ENCODE measurements around the gene TUSC2. TPM values are rescaled to one million over a fixed set of nuclear protein-coding genes. Genes with fewer than 3 reads are reported as not detected.

Gene TUSC2
- total and polyA plus RNA-seq, 2 of the 8 experiments (the other 6 are each of a cell fraction or from before 2014, with no cell fraction given), result 33.3 to 65.4 TPM

DNA sequence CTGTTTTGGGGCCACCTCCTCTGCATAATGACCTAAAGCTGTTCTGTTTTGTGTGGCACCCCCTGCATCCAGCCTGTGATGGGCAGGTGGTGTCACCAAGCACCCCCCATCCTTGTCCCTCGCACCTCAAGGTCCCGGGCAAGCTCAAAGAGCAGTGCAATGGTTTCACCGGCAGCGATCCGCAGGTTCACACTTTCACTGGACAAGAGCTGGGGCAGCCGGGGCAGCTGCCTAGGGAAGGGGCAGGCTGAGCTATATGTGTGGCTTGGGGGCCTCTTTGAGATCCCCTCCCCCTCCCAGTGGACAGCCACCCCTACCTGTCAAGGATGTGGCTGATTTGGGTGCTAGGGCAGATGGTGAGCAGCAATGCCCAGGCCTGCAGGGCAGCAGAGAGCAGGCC lies 38.9 kb downstream of the TUSC2 start:
- H4K5ac ChIP-seq (ENCODE audit: insufficient read length, low read depth, low read length), result no peak overlapping the region
- no peak for TF ChIP-seq NANOG (IDR thresholded peaks at IDR 0.05; ENCODE audit: insufficient read depth, low read depth, low read length, poor library complexity, severe bottlenecking)
- no peak for TF ChIP-seq TEAD4 (IDR thresholded peaks at IDR 0.05; ENCODE audit: low read depth, low read length)
- no peak for TF ChIP-seq GABPA (IDR thresholded peaks at IDR 0.05; ENCODE audit: borderline replicate concordance, insufficient read depth, low read length)
- TF ChIP-seq POLR2A (IDR thresholded peaks at IDR 0.05; ENCODE audit: control extremely low read depth in 1 of 2, low read depth in 2 of 2, low read length in 2 of 2), result no peak
- no peak overlapping the region; the same call in 1 of the 2 replicates for H4K8ac ChIP-seq (ENCODE audit: extremely low read depth, insufficient read depth, low read length)
- no peak overlapping the region for H3K56ac ChIP-seq (replicated peaks; ENCODE audit: insufficient read length, low read depth, low read length)
- peaks cover 0 to 15% of the 10 kb centered on the region in 2 experiments; a peak in 3 of 4 replicates for H3K79me2 ChIP-seq (ENCODE audit: control insufficient read depth in 1 of 2, insufficient read depth in 2 of 2, low read length in 2 of 2)
- H3K4ac ChIP-seq (replicated peaks; ENCODE audit: insufficient read length, low read depth, low read length), result no peak overlapping the region
- no peak overlapping the region for H3K27ac ChIP-seq (ENCODE audit: low read depth, low read length)
- peaks cover 10% of the 10 kb centered on the region for H3K23me2 ChIP-seq (ENCODE audit: low read depth, low read length)
- no peak overlapping the region for H3K4me3 ChIP-seq (ENCODE audit: extremely low read depth in 1 of 4, insufficient read depth in 2 of 4, low read depth in 3 of 4, low read length in 4 of 4)
- peaks cover 16 to 29% (median 22%) of the 10 kb centered on the region in 4 experiments for H3K36me3 ChIP-seq (ENCODE audit: control insufficient read depth in 2 of 4, insufficient read depth in 4 of 4, low read length in 3 of 4)
- ChIA-PET POLR2A (ENCODE audit: partially characterized antibody) (interaction anchor here (0.6 to 6.8 kb wide), 6 partner anchors 10 to 41 kb away, joined by 3 to 122 read pairs (median 4); partner anchors contain the start of genes HYAL3, LSMEM2 and NAA80), CTCF (ENCODE audit: partially characterized antibody) (interaction anchor here (1.3 to 4.3 kb wide), 4 partner anchors 9 to 30 kb away, joined by 3 to 13 read pairs (median 8); partner anchors contain the start of gene HYAL1)
- H3K18ac ChIP-seq (ENCODE audit: extremely low read depth, low read length), result no peak overlapping the region
- no peak overlapping the region for H2BK120ac ChIP-seq (replicated peaks; ENCODE audit: low read depth, low read length)
- H4K20me1 ChIP-seq (replicated peaks in 1 of 2; ENCODE audit: control insufficient read depth in 1 of 2, insufficient read depth in 2 of 2, low read length in 2 of 2), result peaks cover 0 to 13% of the 10 kb centered on the region in 2 experiments
- no peaks in the 10 kb centered on the region for H3K9me3 ChIP-seq (ENCODE audit: insufficient read depth in 2 of 2, low read depth in 1 of 2, low read length in 1 of 2)
- H4K91ac ChIP-seq (replicated peaks; ENCODE audit: insufficient read length, low read length), result no peak overlapping the region
- H2BK12ac ChIP-seq (ENCODE audit: low read depth, low read length), result no peak overlapping the region
- no peak overlapping the region for H2BK5ac ChIP-seq (ENCODE audit: low read depth, low read length)
- H3K79me1 ChIP-seq (ENCODE audit: low read depth, low read length), result peaks cover 8% of the 10 kb centered on the region; the same call in 1 of the 2 replicates
- FAIRE-seq (no peak), DNase-seq (ENCODE audit: low read depth in 1 of 2, low spot score in 2 of 2) (no peak)
- no peak overlapping the region for H2BK20ac ChIP-seq (ENCODE audit: low read length)
- peaks cover 0 to 7% (median 5%) of the 10 kb centered on the region in 4 experiments; a peak in 4 of 7 replicates for H3K4me1 ChIP-seq (replicated peaks in 1 of 4; ENCODE audit: control insufficient read depth in 3 of 4, insufficient read depth in 4 of 4, low read length in 3 of 4)
- no peak overlapping the region for H3K4me2 ChIP-seq (ENCODE audit: insufficient read depth in 1 of 2, low read depth in 2 of 2, low read length in 2 of 2)
- H3K14ac ChIP-seq (ENCODE audit: insufficient read length), result no peak overlapping the region
- H3K23ac ChIP-seq (ENCODE audit: insufficient read length), result no peak overlapping the region
- H3K27me3 ChIP-seq (replicated peaks in 1 of 4; ENCODE audit: control insufficient read depth in 3 of 4, extremely low read depth in 1 of 4, insufficient read depth in 3 of 4, low read length in 3 of 4), result no peaks in the 10 kb centered on the region; a peak in 1 of 7 replicates
- H2AK5ac ChIP-seq (ENCODE audit: low read depth, low read length), result no peak overlapping the region
- H3K9ac ChIP-seq (replicated peaks in 1 of 4; ENCODE audit: extremely low read depth in 1 of 4, low read depth in 3 of 4, low read length in 3 of 4), result no peak overlapping the region
- H2BK15ac ChIP-seq (ENCODE audit: low read length), result no peak overlapping the region
- 96% methylated on average over 6 of the region's 6 CpGs; no CpG with 5 or more reads in 1 of the 2 experiments for WGBS, 2 experiments (ENCODE audit: extremely low coverage in 1 of 2, insufficient coverage in 1 of 2, insufficient read length in 1 of 2, insufficient replicate concordance in 2 of 2, low coverage in 1 of 2, low lambda C conversion rate in 2 of 2, missing lambda C conversion rate in 1 of 2)
- H2AFZ ChIP-seq (ENCODE audit: low read length), result no peak overlapping the region
